GM12892 (cell line): ENCODE results near the gene BORCS6.

ENCODE experiments used
- POLR2A ChIP-seq: IDR thresholded peaks from 2 replicates; pipeline ENCODE4 v1.6.1; 2011; ENCODE audit warnings: low read depth, low read length, control low read depth
- POLR2AphosphoS5 ChIP-seq: IDR thresholded peaks from 2 replicates; pipeline ENCODE4 v1.6.1; 2011; ENCODE audit warnings: low read depth, low read length, control low read depth

- no peak for TF ChIP-seq POLR2A
- TF ChIP-seq POLR2AphosphoS5: no peak; the same call in 1 of the 2 replicates
Measured at GRCh38 chr17:8141741-8142140, 48.2 kb downstream of the BORCS6 start.
